Right ventricle myocardium inferior (tissue), 1 donor: ENCODE results near the gene LGALSL. TPM values are rescaled to one million over a fixed set of nuclear protein-coding genes. Genes with fewer than 3 reads are reported as not detected.
A peak's percentile ranks its signal among the peaks of the same experiment; 100 is the strongest.

Source experiments
- ATAC-seq: fragments of 200-7000 bp; cut with Tn5 transposase; one replicate; pipeline ENCODE4 v1.9.1; 2020; ENCODE audit warnings: mild to moderate bottlenecking, moderate library complexity
- DNase-seq: peaks from one replicate; pipeline ENCODE4 v3.0.0; 2021; ENCODE audit errors: missing footprints
- intact Hi-C: fragments of 100-400 bp; cut with DNase I; formaldehyde crosslinking; loops from one replicate; pipeline ENCODE4 v1.11.0; 2022
- total RNA-seq: library from RNA; stranded (reverse); fragmentation: NEBNext Ultra II Directional; extraction: Animal tissue kit (Norgen Biotek cat#: 25700); gene quantifications from one replicate; pipeline ENCODE4 v1.2.1, GENCODE V29; 2021
- donor health status: DM: no; HTN: yes; CAD: no; lungs with severe emphysema.

Gene LGALSL
- total RNA-seq, 1 donor from 2014 or later: 6.6 TPM

DNA sequence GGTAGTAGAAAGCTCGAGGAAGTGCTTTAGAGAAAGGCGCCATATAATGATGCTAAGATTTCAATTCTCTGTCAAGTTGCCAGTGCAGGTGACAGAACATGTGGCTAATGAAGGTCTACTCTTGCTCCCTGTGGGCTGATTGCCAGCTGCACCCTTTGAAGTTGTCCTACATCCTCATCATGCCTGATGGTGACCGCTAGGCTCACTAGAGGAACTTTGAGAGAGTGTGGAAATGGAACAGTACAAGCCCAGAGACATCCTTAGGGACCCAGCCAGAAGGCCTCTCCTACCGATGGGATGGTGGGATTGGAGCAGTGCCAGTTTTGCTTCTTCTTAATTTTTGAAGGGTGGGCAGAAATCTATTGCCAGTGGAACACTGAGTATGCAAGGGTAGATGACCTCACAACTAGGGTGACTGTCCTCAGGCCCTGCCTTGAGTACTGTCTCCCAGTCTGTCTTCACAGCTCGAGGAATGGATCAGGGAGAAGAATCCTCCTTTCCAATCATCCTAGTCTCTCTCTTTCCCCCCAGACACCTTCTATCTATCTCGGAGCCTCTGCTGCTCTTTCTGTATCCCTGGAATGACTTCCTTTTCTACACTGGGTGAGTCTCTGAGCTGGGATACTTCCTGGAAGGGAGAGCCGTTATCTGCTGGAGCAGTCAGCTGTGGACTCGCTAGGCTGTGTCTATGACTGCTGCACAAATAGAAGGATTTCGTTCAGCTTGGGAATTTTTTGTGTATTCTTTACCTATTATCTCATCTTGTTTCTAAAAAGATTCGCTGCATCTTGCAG is 33.5 kb downstream of the LGALSL start:
- intact Hi-C loops: loop anchor here (1.0 to 5.0 kb wide), 3 partner anchors 75 to 435 kb away; no protein-coding TSS in a partner anchor
- no peak for DNase-seq
- ATAC-seq: no peak

DNA sequence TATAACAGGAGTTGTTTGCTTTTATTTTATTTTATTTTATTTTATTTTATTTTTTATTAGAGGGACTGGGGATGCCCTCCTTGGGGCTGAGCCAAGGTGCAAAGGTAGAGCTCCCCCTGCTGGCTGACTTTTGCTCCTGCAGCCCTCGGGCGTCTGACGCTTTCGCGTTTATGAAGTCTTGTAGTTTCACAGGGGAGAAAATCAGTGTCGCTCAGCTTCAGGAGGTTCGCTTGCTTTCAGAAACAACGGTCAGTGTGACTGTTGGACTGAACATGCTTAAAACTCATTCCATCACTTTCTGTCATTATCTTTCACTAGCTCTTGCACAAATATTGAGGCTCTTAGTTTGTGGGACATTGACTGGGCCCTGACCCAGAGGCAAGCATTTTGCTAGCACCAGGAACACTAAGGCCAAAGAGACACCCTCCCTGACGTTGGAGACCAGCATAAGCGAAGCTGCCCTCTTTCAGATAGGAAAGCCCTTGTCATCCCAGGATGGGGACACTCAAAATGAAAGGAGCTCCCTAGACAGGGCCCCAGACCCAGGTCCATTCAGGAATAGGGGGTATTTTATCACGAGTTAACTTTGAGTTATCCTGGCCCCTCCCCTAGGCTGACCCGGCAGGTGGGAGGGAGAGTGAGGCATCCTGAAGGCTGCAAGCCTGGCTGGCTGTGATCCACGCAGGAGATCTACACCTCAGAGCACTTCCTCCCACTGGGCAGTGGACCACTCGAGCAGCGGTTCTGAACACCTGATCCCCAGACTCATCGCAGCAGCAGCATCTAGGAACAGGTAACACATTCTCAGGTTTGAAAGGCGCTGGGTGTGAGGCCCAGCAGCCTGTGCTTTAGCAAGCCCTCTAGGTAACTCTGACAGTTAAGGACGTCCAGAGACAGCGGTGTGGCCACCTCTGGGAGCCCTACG is 34.4 kb downstream of the LGALSL start:
- ATAC-seq: no peak
- DNase-seq: peak; percentile 77
- intact Hi-C loops: loop anchor here (1.0 to 5.0 kb wide), 3 partner anchors 74 to 436 kb away; no protein-coding TSS in a partner anchor

DNA sequence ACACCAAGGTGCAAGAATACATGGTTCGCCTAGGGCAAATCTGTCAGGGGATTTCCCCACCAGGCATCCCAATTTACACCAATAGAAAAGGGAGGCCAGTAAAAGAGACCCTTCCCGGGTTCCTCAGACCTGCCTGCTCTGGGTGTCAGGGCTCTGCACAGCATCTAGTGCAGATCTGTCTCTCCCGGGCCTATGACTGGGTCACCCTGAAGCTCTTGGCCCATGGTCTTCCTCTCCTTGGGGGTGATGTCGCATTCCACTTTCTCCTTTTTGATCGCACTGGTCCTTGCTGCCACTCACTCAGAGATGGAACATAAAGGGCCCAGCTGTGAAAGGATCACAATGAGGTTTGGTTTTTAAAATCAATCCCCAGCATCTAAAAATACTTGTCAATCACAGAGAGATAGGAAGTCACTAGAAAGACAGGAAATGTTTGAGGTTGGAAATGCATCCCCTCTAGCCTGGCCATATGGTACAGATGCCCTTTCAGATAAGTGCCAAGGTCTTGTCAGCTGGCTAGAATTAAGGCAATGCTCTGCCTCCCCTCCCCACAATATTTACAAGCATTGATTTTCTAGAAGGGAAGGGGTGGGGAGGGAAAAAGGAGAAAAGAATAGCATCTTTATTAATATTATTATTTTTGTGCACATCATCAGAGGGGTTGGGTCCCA is 35.3 kb downstream of the LGALSL start:
- intact Hi-C loops: loop anchor here (2.0 to 5.0 kb wide), 2 partner anchors 74 to 437 kb away; no protein-coding TSS in a partner anchor
- DNase-seq (no peak), ATAC-seq (no peak)

DNA sequence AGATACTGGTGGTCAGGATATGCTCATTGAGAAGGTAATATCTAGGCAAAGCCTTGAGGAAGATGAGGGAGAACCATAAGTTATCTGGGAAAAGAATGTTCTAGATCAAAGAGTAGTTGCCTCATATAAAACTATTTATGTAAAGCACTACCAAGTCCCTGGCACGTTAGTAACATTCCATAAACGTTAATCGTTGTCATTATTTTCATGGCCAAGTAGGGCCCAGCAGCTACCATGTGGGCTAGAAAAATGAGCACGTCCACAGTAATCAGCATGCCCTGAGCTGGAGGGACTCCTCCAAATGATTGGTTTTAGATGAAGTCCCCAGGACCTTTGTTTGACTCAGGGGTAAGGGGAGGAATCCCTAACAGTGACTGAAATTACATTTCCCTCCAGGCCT is 37.5 kb downstream of the LGALSL start:
- intact Hi-C loops: no loop called here
- no peak for ATAC-seq

DNA sequence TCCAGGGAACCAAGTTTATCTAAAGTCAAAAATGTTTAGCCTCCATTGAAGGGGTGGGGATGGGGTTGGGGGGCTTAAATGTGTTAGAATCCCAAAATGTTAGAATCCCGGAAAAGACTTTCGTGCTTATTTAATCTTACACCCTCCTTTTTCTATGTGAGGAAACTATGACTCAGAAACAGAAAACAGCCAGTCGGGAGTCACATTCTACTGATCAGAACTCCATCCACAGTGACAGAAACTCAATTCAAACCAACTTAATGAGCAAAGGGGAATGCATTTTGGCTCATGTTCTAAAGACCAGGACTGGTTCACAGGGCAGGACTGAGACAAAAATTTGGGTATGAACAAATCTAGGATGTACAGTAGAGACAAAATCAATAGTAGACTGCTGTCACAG is 38.3 kb downstream of the LGALSL start:
- no peak for DNase-seq
- intact Hi-C loops: no loop called here
- ATAC-seq: no peak

More for the DNA sequence above, 37.5 kb downstream of the LGALSL start:
- DNase-seq: no peak

DNA sequence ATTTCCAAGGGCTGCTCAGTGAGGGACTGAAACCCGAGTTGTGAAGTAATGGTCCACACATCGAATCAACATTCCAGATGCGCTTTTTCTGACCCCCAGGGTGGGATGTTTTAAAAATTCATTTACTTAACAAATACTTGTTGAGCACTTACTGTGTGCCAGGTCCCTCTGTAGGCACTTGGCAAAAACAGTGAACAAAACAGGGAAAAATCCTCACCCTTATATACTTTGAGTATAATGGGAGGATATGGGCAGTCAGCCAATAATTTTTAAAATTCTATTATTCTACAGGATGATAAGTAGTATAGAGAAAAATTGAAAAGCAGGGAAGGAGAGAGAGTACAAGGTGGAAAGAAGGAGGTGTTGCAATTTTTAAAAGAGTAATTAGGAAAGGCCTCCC is 38.9 kb downstream of the LGALSL start:
- intact Hi-C loops: no loop called here
- no peak for ATAC-seq
- no peak for DNase-seq

DNA sequence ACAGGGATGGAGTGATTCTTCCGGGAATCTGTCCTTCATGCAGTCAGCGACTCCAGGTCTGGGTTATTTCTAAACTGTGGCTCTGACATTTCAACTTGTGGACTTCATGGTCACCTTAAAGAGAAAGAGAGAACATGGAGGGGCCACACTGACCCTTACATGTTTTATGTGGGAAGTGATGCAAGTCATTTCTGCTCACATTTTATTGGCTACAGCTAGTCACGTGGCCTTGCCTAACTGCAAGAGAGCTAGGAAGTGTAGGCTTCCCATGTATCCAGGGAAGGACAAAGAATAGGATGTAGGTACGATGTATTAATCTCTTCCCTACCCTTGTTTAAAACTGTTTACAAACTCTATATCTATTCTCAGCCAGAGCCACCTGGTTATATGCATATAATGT is 39.8 kb downstream of the LGALSL start:
- ATAC-seq (no peak), DNase-seq (no peak)
- intact Hi-C loops: no loop called here

DNA sequence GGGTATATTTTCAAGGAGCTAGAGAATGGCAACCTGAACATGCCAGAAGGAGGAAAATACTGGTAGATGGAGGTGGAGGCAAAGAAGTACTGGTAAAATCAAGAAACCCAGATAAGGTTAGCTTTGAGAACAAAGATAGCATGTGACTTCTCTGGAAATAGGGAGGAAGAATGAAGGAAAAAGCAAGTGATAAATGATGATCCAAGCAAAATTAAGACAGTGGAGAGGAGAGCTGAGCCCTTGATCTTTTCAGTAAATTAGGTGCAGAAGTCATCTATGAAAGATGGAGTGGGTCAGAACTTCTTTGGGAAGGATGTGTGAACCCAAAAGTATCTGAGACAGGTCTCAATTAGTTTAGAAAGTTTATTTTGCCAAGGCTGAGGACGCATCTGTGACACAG is 44.5 kb downstream of the LGALSL start:
- ATAC-seq (no peak), DNase-seq (no peak)
- intact Hi-C loops: no loop called here

DNA sequence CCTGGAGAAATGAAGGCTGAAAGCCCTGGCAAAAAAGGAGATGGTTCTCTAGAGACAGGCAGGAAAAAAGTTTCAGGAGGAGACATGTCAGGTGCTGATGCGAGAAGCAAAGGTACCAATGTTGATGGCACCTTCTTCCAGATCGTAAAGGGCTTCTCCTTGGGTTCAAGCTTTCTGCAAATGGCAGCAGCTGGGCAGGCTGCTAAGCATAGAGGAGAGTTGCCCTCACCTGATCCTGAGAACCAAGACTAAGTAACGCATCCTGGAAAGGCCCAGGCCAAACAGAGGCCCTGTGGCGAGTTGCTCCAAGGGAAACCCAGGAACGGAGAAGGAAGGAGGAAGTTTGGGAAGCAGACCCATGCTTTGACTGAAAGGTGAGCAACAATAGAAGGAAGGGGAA is 46.6 kb downstream of the LGALSL start:
- intact Hi-C loops: no loop called here
- no peak for DNase-seq
- ATAC-seq: no peak

DNA sequence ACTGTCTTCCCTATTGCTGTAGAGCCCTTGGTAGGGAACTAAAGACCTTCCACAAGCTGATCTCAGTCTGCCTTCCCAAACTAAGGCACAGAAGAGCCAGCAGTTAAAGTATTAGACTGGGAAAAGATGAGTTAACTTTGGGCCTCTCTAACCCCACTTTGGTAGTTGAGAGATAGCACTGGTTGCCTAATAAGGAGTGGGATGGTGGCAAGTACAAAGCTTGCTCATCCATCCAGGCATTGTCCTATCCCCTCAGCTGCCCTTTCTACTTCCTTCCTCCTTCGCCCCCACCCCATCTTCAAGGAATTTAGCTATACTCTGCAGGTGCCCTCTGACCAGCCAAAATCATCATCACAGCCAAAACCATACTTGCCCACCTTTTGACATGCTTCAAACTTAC is 48.0 kb downstream of the LGALSL start:
- no peak for DNase-seq
- no peak for ATAC-seq
- intact Hi-C loops: no loop called here

DNA sequence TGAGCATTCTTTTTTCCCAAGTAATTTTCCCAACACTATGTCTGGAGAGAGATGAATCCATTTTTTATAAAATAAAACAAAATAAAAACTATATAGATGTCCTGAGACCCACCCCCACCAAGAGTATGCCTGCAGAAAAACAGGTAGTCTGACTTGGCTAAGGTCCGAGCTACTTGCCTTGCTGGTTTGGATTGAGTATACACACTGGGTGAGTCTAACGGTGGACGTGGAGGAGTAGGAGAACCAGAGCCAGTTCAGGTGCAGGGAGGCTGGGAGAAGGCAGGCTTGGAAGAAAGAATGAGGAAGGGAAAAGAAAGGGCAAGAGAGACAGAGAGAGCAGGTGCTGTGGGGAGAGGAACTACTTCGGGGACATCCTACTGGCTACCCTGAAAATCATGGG is 48.9 kb downstream of the LGALSL start:
- no peak for DNase-seq
- intact Hi-C loops: no loop called here
- ATAC-seq: no peak

DNA sequence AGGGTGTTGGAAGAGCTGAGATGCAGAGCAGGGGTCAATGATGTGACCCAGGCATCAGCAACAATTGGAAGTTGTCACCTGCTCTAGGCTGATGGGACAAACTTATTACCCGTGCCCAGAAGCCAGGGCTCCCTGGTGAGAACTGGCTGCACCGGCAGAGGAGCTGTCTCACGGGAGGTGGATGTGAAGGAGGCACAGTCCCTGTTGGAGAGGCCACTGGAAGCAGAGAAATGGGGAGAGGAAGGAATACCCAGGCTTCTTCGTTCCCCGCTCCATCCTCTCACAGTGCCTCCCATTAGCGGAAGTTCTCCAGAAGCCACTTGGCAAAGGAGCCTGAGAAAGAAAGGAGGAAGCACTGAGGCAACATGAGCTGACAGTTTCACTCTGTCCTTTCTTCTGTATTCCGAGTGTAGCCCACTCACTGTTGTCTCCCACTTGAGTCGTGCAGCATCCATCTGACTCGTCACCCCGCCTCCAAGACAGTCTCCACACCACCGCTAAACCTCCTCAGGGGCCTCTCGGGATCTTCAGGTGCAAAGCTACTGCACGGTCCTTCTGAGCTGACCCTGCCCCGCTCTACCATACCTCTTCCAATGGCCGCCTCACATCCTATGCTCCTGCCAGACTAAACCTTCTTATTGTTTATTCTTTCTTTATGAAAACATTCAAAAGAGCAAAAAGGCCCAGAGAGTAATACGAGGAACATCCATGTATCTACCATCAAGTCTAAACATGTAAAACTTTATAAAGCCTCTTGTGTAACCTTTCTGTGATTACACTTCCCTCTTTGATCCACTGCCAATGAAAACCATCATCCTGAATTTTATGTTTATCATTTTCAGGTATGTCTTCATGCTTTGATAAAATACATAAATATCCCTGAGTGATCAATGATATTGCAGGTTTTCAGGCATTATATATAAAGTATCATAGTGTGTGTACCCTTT is 51.1 kb downstream of the LGALSL start:
- DNase-seq: no peak
- no peak for ATAC-seq
- intact Hi-C loops: no loop called here

DNA sequence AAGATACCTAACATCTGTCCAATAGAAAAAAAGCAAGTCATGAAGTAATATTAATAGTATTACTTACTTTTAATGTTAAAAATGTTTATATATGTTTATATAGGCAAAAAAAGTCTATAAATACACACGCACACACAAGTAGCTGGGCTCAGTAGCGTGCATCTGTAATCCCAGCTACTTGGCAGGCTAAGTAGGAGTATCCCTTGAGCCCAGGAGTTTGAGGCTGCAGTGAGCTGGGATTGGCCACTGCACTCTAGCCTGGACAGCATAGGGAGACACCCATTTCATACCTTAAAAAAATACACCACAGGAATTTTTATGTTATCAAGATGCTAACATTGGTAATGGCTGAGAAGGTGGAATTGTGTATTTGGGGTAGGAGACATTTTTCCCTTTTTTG is 52.7 kb downstream of the LGALSL start:
- ATAC-seq: no peak
- no peak for DNase-seq
- intact Hi-C loops: no loop called here

Other genes with a start within 250 kb of the LGALSL start
- gene AFTPH, start 70.2 kb downstream of the LGALSL start, total RNA-seq: 14.0 TPM
- 13.6 TPM for gene SERTAD2, start 199.8 kb downstream of the LGALSL start, total RNA-seq